Neuronal stem cell (in vitro differentiated cells): ENCODE measurements around the gene TNC.
A peak's percentile ranks its signal among the peaks of the same experiment; 100 is the strongest.

Experiments
- DNase-seq: peaks from one replicate; pipeline ENCODE4 v3.0.0-alpha.2; 2013; ENCODE audit warnings: low spot score
- H2AFZ ChIP-seq: one replicate; pipeline ENCODE4 v1.6.1; 2013; ENCODE audit warnings: mild to moderate bottlenecking, low read length, inconsistent platforms
- H2AK5ac ChIP-seq: 2 replicates; pipeline ENCODE4 v1.6.1; 2013; ENCODE audit warnings: low read depth, mild to moderate bottlenecking, inconsistent platforms, low read length, moderate library complexity, mixed read lengths
- H2BK120ac ChIP-seq: 2 replicates; pipeline ENCODE4 v1.6.1; 2013; ENCODE audit warnings: low read depth, mild to moderate bottlenecking, inconsistent platforms, low read length, moderate library complexity, mixed read lengths
- H2BK12ac ChIP-seq: one replicate; pipeline ENCODE4 v1.6.1; 2013; ENCODE audit warnings: low read length, inconsistent platforms
- H2BK15ac ChIP-seq: 2 replicates; pipeline ENCODE4 v1.6.1; 2013; ENCODE audit warnings: mild to moderate bottlenecking, low read length, inconsistent platforms, mixed read lengths
- H2BK5ac ChIP-seq: one replicate; pipeline ENCODE4 v1.6.1; 2013; ENCODE audit warnings: inconsistent platforms, mild to moderate bottlenecking, low read length, moderate library complexity
- H3K14ac ChIP-seq: one replicate; pipeline ENCODE4 v1.6.1; 2013; ENCODE audit warnings: low read length, inconsistent platforms
- H3K18ac ChIP-seq: 2 replicates; pipeline ENCODE4 v1.6.1; 2013; ENCODE audit warnings: low read length, inconsistent platforms
- H3K23ac ChIP-seq: 2 replicates; pipeline ENCODE4 v1.6.1; 2013; ENCODE audit warnings: low read depth, mild to moderate bottlenecking, mixed read lengths, low read length, inconsistent platforms; ENCODE audit not compliant: poor library complexity
- H3K27ac ChIP-seq: replicated peaks from 3 replicates; pipeline ENCODE4 v1.5.1; 2013; ENCODE audit warnings: low read length, inconsistent platforms
- H3K27me3 ChIP-seq, 3 experiments: 2 replicates each; pipeline ENCODE4 v1.6.1; 2013; ENCODE audit warnings: low read length in 3 of 3, mild to moderate bottlenecking in 2 of 3, inconsistent platforms in 1 of 3, low read depth in 1 of 3, mixed read lengths in 1 of 3, moderate library complexity in 1 of 3; ENCODE audit not compliant: control insufficient read depth in 3 of 3, insufficient read depth in 3 of 3
- H3K36me3 ChIP-seq, 2 donors: replicated peaks in 1 of 2; 2 replicates each; pipeline ENCODE4 v1.6.1; 2013; ENCODE audit warnings: low read length in 2 of 2; ENCODE audit not compliant: control insufficient read depth in 2 of 2, insufficient read depth in 2 of 2
- H3K4ac ChIP-seq: 2 replicates; pipeline ENCODE4 v1.6.1; 2013; ENCODE audit warnings: inconsistent platforms, mild to moderate bottlenecking, low read length, moderate library complexity
- H3K4me1 ChIP-seq, 2 donors: 1 replicate in 1 of 2; 2 replicates in 1 of 2; pipeline ENCODE4 v1.6.1; 2013; ENCODE audit warnings: low read length in 2 of 2, low read depth in 1 of 2; ENCODE audit not compliant: control insufficient read depth in 2 of 2, insufficient read depth in 1 of 2
- H3K4me2 ChIP-seq: one replicate; pipeline ENCODE4 v1.6.1; 2013; ENCODE audit warnings: mild to moderate bottlenecking, low read length, inconsistent platforms; ENCODE audit not compliant: insufficient read depth, poor library complexity, severe bottlenecking
- H3K4me3 ChIP-seq, 2 donors: 2 replicates each; pipeline ENCODE4 v1.5.1; 2013; ENCODE audit warnings: low read length in 2 of 2, mild to moderate bottlenecking in 2 of 2, inconsistent platforms in 1 of 2, moderate library complexity in 1 of 2
- H3K79me1 ChIP-seq: one replicate; pipeline ENCODE4 v1.6.1; 2013; ENCODE audit warnings: low read depth, mild to moderate bottlenecking, inconsistent platforms, low read length, moderate library complexity
- H3K9ac ChIP-seq: one replicate; pipeline ENCODE4 v1.6.1; 2013; ENCODE audit warnings: mild to moderate bottlenecking, low read depth, low read length, inconsistent platforms; ENCODE audit not compliant: poor library complexity
- H3K9me3 ChIP-seq, 2 donors: replicated peaks in 1 of 2; 2 replicates each; pipeline versions ENCODE3 to v1.6.1; 2013; ENCODE audit warnings: low read length in 2 of 2, mild to moderate bottlenecking in 2 of 2, inconsistent platforms in 1 of 2, low read depth in 1 of 2, mixed read lengths in 1 of 2, moderate library complexity in 1 of 2; ENCODE audit not compliant: control insufficient read depth in 2 of 2, insufficient read depth in 1 of 2
- H4K8ac ChIP-seq: one replicate; pipeline ENCODE4 v1.6.1; 2013; ENCODE audit warnings: low read depth, mild to moderate bottlenecking, inconsistent platforms, low read length, moderate library complexity
- H4K91ac ChIP-seq: one replicate; pipeline ENCODE4 v1.6.1; 2013; ENCODE audit warnings: low read length, low read depth, mild to moderate bottlenecking, inconsistent platforms; ENCODE audit not compliant: poor library complexity
- WGBS, 2 donors: extraction: QIAGEN DNeasy Blood & Tissue Kit; methylation state at CpG; one replicate each; pipeline ENCODE4 v1.1.7; 2013; ENCODE audit warnings: missing lambda C conversion rate in 2 of 2, mixed read lengths in 1 of 2; ENCODE audit not compliant: insufficient read length in 2 of 2, insufficient replicate concordance in 1 of 2; ENCODE audit errors: extremely low coverage in 2 of 2; 5-methylcytosine and 5-hydroxymethylcytosine counted together

Gene TNC

GRCh38 chr9:114991861-114992260, 126.1 kb downstream of the TNC start:
- Histone ChIP-seq H2BK120ac (no peak overlapping the region), H4K91ac (no peak overlapping the region), H3K4ac (no peak overlapping the region), H3K27me3 (peaks cover 0 to 7% (median 0%) of the 10 kb centered on the region in 3 experiments), H3K79me1 (no peaks in the 10 kb centered on the region), H3K36me3 (no peaks in the 10 kb centered on the region), H3K9me3 (no peaks in the 10 kb centered on the region), H3K23ac (no peak overlapping the region), H4K8ac (no peak overlapping the region), H3K4me1 (no peaks in the 10 kb centered on the region), H3K14ac (no peak overlapping the region), H3K4me2 (no peak overlapping the region), H3K18ac (no peak overlapping the region), H2BK5ac (no peak overlapping the region), H2BK15ac (no peak overlapping the region), H2AK5ac (no peak overlapping the region), H2AFZ (no peak overlapping the region), H3K9ac (no peak overlapping the region), H3K4me3 (no peak overlapping the region), H3K27ac (no peak overlapping the region), H2BK12ac (no peak overlapping the region)
- no peak for DNase-seq
- no CpG with 5 or more reads among the region's 7 CpGs for WGBS, 2 donors

- WGBS, 2 donors, result no CpG with 5 or more reads among the region's 6 CpGs
- Histone ChIP-seq H3K36me3 (no peaks in the 10 kb centered on the region), H2BK120ac (no peak overlapping the region), H4K8ac (no peak overlapping the region), H2BK15ac (no peak overlapping the region), H2AK5ac (no peak overlapping the region), H3K79me1 (no peaks in the 10 kb centered on the region), H3K4me3 (no peak overlapping the region), H3K14ac (no peak overlapping the region), H3K27ac (no peak overlapping the region), H3K4ac (no peak overlapping the region), H3K18ac (no peak overlapping the region), H3K4me1 (no peaks in the 10 kb centered on the region), H3K27me3 (peaks cover 0 to 7% (median 0%) of the 10 kb centered on the region in 3 experiments), H2AFZ (no peak overlapping the region), H3K9ac (no peak overlapping the region), H3K4me2 (no peak overlapping the region), H2BK5ac (no peak overlapping the region), H3K9me3 (no peaks in the 10 kb centered on the region), H4K91ac (no peak overlapping the region), H2BK12ac (no peak overlapping the region), H3K23ac (no peak overlapping the region)
- no peak for DNase-seq
Measured at GRCh38 chr9:114990901-114991300, 127.1 kb downstream of the TNC start.

- Histone ChIP-seq H3K9me3 (no peaks in the 10 kb centered on the region), H3K36me3 (no peaks in the 10 kb centered on the region), H2AK5ac (no peak overlapping the region), H2BK5ac (no peak overlapping the region), H3K9ac (no peak overlapping the region), H2BK120ac (no peak overlapping the region), H3K18ac (no peak overlapping the region), H3K27ac (no peak overlapping the region), H2AFZ (no peak overlapping the region), H2BK15ac (no peak overlapping the region), H3K14ac (no peak overlapping the region), H3K4me2 (no peak overlapping the region), H2BK12ac (no peak overlapping the region), H3K4me1 (no peaks in the 10 kb centered on the region), H3K4me3 (peak overlapping the region in 1 of 2 donors; percentile 44), H3K79me1 (no peaks in the 10 kb centered on the region), H3K23ac (no peak overlapping the region), H3K4ac (no peak overlapping the region), H4K8ac (no peak overlapping the region), H4K91ac (no peak overlapping the region), H3K27me3 (peaks cover 0 to 9% (median 0%) of the 10 kb centered on the region in 3 experiments)
- no CpG with 5 or more reads among the region's 4 CpGs for WGBS, 2 donors
- no peak for DNase-seq
Measured at GRCh38 chr9:114989600-114990410, 128.2 kb downstream of the TNC start.

- H2BK120ac ChIP-seq, result no peak overlapping the region
- peaks cover 0 to 9% (median 0%) of the 10 kb centered on the region in 3 experiments for H3K27me3 ChIP-seq
- H2BK12ac ChIP-seq, result no peak overlapping the region
- H3K4ac ChIP-seq, result no peak overlapping the region
- H2AK5ac ChIP-seq, result no peak overlapping the region
- no peak overlapping the region for H3K14ac ChIP-seq
- no peak overlapping the region for H3K9ac ChIP-seq
- DNase-seq, result no peak
- no peak overlapping the region for H3K18ac ChIP-seq
- H3K36me3 ChIP-seq, result no peaks in the 10 kb centered on the region
- H4K8ac ChIP-seq, result no peak overlapping the region
- H3K79me1 ChIP-seq, result no peaks in the 10 kb centered on the region
- WGBS, 2 donors, result no CpG with 5 or more reads among the region's 8 CpGs
- H3K23ac ChIP-seq, result no peak overlapping the region
- no peak overlapping the region for H3K4me2 ChIP-seq
- H2BK5ac ChIP-seq, result no peak overlapping the region
- no peak overlapping the region for H4K91ac ChIP-seq
- no peaks in the 10 kb centered on the region for H3K9me3 ChIP-seq
- H3K4me1 ChIP-seq, result no peaks in the 10 kb centered on the region
- no peak overlapping the region for H3K4me3 ChIP-seq
- no peak overlapping the region for H2BK15ac ChIP-seq
- H2AFZ ChIP-seq, result no peak overlapping the region
- H3K27ac ChIP-seq, result no peak overlapping the region
Measured at GRCh38 chr9:114988962-114989599, 128.9 kb downstream of the TNC start.
